Retinal pigment epithelial cell (primary cell): ENCODE results near the gene NAB2.

Experiments
- DNase-seq: peaks from one replicate; pipeline ENCODE4 v3.0.0-alpha.2; 2010; ENCODE audit warnings: low read depth
- H3K4me3 ChIP-seq: 2 replicates; pipeline ENCODE4 v1.5.1; 2011; ENCODE audit warnings: mild to moderate bottlenecking, low read length, control low read depth, moderate library complexity
- CTCF ChIP-seq: conservative IDR thresholded peaks from 2 replicates; pipeline ENCODE4 v1.5.1; 2011; ENCODE audit warnings: low read depth, low read length, control low read depth, inconsistent platforms

NAB2 gene

GRCh38 chr12:57096099-57096572 is 7.2 kb downstream of the NAB2 start:
- no peak for TF ChIP-seq CTCF
- DNase-seq, result no peak
- H3K4me3 ChIP-seq, result no peak overlapping the region

DNA sequence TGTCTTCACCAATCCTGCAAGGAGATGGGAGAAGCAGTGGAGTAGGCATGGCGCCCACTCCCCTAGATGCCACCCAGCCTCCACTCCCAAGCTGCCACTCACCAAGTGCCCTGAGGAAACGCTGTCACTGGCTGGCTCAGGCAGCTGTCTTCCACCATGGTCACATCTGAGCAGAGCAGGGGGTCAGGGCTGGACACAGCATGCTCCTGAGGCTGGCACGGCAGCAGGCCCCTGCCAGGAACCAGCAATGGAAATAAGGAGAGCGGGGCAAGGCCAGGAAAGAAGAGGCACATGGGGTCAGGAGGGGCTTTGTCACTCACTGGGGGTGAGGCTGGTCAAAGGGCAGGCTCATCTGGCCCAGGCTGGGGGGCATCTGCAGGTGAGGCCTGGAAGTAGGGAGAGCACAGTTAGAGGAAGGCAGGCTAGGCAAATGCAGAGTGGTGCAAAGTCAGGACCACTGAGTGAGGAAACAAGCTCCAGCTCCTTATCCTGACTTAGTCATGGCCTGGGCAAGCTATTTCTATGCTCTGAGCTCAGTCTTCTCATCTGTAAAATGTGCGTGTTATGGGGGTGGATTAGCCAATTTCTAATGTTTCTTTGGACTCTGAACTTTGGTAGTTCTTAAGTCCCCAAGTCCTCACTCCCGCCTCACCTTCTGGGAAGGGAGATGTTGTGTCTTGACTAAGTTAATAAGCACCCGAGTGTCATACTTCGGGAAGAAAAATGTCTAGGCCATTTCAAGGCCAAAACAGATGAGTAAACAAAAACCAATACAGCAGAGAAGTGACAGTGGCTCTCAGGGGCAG is 8.0 kb downstream of the NAB2 start:
- no peak for DNase-seq
- TF ChIP-seq CTCF, result no peak
- H3K4me3 ChIP-seq, result no peak overlapping the region

GRCh38 chr12:57097554-57097835 is 8.6 kb downstream of the NAB2 start:
- no peak for TF ChIP-seq CTCF
- H3K4me3 ChIP-seq, result no peak overlapping the region
- DNase-seq, result no peak

DNA sequence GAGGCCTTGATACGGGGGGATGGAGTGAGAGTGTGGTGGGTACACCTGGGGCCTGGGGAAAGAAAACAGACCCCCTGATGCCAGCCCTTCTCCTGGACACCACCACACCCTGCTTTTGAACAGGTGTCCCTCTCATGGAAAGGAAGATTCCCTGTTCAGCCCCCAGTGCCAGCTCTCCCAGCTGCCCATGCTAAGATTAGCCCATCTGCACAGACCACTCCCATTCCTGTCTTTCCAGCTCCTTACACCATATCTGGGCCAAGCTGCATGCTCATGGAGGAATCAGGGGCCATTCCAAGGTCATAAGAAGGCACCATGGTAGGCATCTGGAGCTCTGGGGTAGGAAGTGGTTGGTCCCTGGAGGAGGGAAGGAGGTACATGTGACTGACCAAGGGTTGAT is 9.6 kb downstream of the NAB2 start:
- no peak for TF ChIP-seq CTCF
- H3K4me3 ChIP-seq, result no peak overlapping the region
- DNase-seq, result no peak

GRCh38 chr12:57099047-57099714 is 10.3 kb downstream of the NAB2 start:
- DNase-seq, result no peak
- no peak for TF ChIP-seq CTCF
- no peak overlapping the region for H3K4me3 ChIP-seq

- no peak for TF ChIP-seq CTCF
- no peak overlapping the region for H3K4me3 ChIP-seq
- DNase-seq, result no peak
Observed at GRCh38 chr12:57099766-57100165, 10.9 kb downstream of the NAB2 start.

DNA sequence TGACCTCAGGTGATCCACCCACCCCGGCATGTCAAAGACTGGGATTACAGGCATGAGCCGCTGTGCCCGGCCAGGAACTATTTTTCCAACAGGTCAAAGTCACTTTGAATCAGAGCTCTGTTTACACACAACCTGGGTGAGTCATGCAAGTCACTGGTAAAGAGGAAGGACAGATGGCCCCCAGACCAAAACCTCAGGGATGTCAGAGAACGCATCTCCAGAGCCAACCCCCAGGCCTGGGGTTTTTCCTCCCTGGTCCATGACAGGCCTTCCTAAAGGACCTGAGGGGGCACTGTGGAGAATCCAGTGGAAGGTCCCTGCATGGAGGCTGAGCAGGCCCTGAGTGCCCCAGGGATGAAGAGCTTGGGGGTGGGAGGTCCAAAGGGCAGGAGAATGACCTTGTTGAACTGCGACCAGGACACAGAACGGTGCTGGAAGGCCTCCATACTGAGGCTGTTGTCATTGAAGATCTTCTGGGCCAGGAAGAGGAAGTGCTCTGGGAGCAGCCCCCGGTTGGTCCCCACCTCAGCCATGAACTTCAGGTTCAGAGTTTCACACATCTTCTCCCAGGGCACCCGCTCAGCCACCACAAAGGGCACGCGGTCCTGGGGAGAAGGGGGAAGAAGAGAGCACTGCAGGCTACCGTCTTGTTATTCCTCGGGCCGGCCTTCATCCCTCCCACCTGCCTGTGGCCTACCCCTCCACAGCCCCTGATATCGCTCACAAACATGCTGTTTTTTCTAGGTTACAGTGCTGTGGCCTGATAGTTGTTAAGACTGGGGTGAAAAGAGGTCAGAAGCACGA is 13.2 kb downstream of the NAB2 start:
- TF ChIP-seq CTCF, result no peak
- DNase-seq, result no peak
- no peak overlapping the region for H3K4me3 ChIP-seq
